ENCODE data around the gene ABCF1. TPM values are rescaled to one million over a fixed set of nuclear protein-coding genes. Genes with fewer than 3 reads are reported as not detected.

The ABCF1 gene
- total and polyA plus RNA-seq, 2 of the 8 experiments (the other 6 are each of a cell fraction or from before 2014, with no cell fraction given) = 48.8 to 123 TPM

DNA sequence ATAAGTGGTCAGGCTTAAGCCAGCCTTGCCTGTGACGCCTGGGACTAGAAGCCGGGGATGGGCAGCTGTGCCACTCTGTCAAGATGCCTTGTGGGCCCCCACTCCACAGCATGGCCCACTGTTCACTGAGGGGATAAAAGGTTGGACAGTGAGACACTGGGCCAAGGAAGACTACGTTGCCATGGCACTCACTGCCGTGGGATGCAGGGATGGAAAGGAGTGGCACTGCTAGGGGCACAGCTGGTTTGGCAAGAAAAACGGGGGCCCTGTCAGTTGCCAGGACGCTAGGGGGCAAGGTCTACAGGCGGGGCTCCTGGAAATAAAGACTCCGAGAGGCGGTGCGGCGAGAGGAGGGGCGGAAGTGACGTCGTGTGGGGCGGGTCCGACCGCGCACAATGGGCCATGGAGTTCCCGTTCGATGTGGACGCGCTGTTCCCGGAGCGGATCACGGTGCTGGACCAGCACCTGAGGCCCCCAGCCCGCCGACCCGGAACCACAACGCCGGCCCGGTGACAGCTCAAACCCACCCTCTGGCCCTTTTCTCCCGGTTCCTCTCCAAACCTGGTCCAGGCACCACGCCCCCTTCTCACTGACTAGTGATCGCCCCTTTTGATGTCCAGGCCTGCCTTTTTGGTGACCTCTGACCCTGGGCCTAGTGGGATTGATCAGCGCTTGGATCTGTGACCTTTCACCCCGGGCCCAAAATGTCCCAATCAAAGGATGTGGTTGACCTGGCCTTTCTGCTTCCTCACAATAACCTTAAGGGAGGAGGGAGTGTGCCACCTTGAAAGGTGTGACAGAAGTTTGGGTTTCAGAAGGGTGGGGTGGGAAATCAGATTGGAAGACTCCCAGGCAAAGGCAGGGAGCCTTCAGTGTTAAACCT is 55.5 kb downstream of the ABCF1 start, which contains the start of gene ATAT1 (continued):
- TF ChIP-seq NRF1 (IDR thresholded peaks at IDR 0.05; ENCODE audit: low read depth, low read length) (no peak), RNF2 (IDR thresholded peaks at IDR 0.05; ENCODE audit: borderline replicate concordance, low read depth, low read length, missing control alignments, poor library complexity, severe bottlenecking) (no peak), HDAC2 (IDR thresholded peaks at IDR 0.05; ENCODE audit: borderline replicate concordance in 1 of 2, low read depth in 2 of 2, low read length in 2 of 2) (peak in 1 of 2 experiments; percentile 36; a peak in 1 of 4 replicates), CHD2 (IDR thresholded peaks at IDR 0.05; ENCODE audit: low read length) (peak; percentile 48; the same call in 1 of the 2 replicates), POLR2AphosphoS5 (IDR thresholded peaks at IDR 0.05; ENCODE audit: low read depth, low read length) (peak; percentile 89), CREB1 (IDR thresholded peaks at IDR 0.05) (peak; percentile 92)
